ENCODE results near the gene GSTM5.
"Not testable (repeated sequence)": the region's sequence is repeated elsewhere in the genome, so short reads cannot be mapped to it uniquely, and the experiment has no call there.

The GSTM5 gene

GRCh38 chr1:109760581-109761226, 48.7 kb downstream of the GSTM5 start:
- DNase-seq (ENCODE audit: low read depth in 2 of 3, low spot score in 1 of 3): no peak

GRCh38 chr1:109761227-109762038, 49.4 kb downstream of the GSTM5 start:
- DNase-seq (ENCODE audit: low read depth in 2 of 3, low spot score in 1 of 3): no peak

DNA sequence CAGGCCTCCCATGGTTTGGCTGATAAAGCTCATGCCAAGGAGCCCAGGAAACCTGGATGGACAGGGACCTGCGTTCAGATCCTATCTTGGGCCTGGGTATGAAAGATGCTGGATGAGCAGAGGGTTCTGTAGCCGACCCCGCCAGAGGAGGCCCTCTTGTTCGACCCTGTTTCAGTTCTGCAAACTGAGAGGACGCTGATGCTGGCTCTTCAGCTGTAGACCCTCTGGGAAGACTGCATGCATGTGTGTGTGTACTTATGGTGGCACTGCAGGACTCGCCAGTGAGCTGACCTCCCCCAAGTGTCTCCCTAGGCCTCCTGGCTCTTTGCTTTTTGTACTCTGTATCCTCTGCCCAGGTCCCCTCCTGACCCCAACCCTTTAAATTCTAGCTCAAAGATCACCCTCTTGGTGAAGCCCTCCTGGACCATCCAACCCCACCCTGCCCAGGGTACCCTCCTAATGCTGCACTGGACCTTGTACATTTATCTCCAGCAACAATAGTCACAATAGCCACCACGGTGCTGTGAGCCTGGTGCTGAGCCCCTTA, 50.1 kb downstream of the GSTM5 start:
- DNase-seq (ENCODE audit: low read depth in 2 of 3, low spot score in 1 of 3): no peak

DNA sequence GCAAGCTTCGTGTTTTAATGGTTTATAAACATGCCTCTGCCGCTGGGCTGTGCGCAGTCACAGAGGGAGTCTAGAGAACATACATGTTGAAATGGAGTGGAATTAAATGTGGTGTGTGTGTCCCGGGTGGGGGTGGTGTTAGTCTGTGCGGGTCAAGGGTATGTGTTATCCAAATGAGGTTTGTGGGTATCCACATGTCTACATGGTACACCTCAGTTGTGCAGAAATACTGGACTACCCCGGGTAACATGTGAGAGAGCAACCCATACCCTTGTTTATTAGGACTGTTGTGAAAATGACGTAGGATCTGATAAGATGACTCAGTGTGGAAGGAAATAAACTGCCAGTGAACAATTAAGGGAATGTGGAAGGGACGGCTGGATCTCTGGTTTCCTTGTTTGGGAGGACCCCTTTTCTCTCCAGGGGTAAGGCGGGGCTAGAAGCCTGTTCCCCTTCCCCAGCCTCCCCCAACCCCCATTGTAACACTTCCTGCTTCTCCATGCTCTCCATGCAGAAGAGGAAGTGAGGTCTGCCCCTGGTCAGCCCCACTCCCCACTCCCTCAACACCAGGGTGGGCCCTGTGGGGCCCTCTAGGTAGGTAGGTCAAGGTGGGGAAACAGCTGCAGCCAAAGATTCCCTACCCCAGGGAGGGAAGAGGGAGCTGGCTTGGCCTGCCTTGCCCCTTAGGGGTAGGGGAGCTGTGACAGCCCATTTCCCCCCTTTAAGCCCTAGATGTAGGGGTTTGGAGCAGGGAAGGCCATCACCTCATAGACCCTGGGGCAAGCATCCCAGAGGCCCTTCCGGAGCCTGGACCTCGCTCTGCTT, 51.0 kb downstream of the GSTM5 start:
- no peak for DNase-seq (ENCODE audit: low read depth in 2 of 3, low spot score in 1 of 3)

- DNase-seq (ENCODE audit: low read depth in 2 of 3, low spot score in 1 of 3): no peak
Observed at GRCh38 chr1:109763646-109764415, 51.8 kb downstream of the GSTM5 start, which contains the start of gene EPS8L3. Gene EPS8L3 (minus strand): TSS chr1:109763923. CDS start chr1:109761749, 2,174 bp downstream.

DNA sequence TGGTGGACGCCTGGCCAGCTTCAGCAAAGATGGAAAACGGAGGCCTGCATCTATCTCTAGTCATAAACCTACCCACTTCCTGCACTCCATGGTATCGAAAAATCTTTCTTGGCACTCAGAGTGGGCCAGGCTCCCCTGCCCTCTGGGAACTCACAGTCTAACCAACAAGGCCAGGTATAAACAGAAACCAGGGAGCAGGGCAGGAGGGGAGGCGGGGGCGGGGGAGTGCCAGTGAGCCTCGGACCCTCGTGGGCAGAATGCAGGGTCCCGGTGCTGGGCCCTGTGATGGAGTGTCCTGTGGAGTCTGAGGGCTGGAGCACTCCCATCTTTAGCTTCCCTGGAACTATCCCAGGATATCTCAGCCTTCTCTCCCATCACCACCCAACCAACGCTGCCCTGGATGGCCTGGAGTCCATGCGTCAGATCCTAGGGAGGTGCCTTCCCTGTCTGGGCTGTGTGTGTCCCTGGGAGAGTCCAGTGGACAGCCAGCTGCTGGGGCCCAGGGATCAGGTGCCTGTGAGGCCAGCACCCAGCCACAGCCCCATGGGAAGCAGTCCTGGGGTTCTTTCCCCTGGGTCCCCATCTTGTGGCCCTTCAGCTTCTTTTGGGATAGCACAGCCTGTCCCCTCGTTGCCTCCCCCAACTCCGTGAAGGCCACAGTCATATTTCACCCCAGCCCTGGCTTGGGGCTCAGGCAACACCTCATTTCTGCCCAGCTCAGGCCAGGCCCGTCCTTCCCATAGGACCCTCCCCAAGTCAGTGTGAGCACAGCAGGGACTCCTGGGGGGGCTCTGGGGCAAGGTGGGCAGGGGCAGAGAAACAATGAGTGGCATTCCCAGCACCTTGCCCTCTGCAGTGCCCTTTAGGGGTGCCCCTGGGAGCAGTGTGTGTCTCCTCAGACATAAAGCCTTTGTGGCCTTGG, 52.8 kb downstream of the GSTM5 start:
- DNase-seq (ENCODE audit: low read depth in 2 of 3, low spot score in 1 of 3): no peak

DNA sequence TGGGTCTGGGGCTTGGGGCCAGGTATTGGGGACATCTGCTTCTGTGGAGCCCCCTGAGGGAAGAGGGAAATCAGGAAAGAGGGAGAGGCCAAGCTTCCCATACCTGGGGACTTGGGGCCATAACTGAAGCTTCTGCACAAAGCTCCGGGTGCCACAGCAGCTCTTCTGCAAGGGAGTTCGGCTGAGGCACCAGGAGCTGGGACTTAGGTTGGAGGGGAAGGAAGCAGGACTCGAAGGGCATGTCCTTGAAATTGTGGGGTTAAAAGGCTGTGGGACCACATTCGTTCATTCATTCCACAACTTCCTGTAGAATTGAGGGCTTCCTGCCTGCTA, 53.4 kb downstream of the GSTM5 start:
- DNase-seq (ENCODE audit: low read depth in 2 of 3, low spot score in 1 of 3): no peak

DNA sequence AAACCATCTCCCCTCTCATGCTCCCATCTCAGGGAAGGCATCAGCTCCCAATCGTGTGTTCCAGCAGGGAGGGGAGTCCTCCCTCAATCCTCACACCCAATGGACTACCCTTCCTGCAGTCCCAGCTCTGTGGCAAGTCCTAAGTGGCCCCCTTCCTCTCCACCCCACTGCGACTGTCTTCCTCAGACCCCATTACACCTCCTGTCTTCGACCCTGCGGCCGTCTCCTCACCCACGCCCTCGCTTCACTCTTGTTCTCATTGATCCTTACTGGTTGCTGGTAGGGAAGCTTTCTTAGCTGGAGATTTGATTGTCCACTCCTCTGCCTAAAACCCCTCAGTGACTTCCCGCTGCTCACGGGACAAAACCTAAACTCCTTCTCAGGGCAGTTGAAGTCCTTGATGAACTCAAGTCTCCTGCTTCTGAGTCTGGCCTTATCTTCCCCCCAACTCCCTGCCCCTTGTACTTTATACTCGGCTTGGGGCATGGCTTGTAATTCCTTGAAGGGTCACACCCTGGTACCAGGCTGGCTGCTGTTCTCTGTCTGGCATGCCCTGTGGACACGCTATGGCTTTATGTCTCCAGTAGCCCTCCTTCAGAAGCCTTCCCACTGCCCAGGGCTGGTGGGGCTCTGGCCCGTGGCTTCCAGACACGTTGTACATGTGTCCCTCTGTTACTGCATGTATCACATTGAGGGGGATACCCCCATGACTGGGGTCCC, 54.0 kb downstream of the GSTM5 start:
- DNase-seq (ENCODE audit: low read depth in 2 of 3, low spot score in 1 of 3): no peak

- not testable (repeated sequence) for DNase-seq (ENCODE audit: low read depth in 2 of 3, low spot score in 1 of 3)
Observed at GRCh38 chr1:109766991-109767636, 55.1 kb downstream of the GSTM5 start.

Data from stimulated activated CD4-positive, alpha-beta T cell treated with anti-CD3 and anti-CD28 coated beads, Interleukin-12 subunit alpha, Interleukin-12 subunit beta, amount 100 ng/mL, for 48 hours (primary cell).